Measurements from ENCODE around the gene ADAM8. TPM values are rescaled to one million over a fixed set of nuclear protein-coding genes. Genes with fewer than 3 reads are reported as not detected.

The ADAM8 gene
- total RNA-seq, 2 donors from 2014 or later = 3.7 to 5.5 TPM

GRCh38 chr10:133231946-133232574, 44.6 kb downstream of the ADAM8 start:
- no peak overlapping the region for H3K27ac Mint-ChIP-seq

DNA sequence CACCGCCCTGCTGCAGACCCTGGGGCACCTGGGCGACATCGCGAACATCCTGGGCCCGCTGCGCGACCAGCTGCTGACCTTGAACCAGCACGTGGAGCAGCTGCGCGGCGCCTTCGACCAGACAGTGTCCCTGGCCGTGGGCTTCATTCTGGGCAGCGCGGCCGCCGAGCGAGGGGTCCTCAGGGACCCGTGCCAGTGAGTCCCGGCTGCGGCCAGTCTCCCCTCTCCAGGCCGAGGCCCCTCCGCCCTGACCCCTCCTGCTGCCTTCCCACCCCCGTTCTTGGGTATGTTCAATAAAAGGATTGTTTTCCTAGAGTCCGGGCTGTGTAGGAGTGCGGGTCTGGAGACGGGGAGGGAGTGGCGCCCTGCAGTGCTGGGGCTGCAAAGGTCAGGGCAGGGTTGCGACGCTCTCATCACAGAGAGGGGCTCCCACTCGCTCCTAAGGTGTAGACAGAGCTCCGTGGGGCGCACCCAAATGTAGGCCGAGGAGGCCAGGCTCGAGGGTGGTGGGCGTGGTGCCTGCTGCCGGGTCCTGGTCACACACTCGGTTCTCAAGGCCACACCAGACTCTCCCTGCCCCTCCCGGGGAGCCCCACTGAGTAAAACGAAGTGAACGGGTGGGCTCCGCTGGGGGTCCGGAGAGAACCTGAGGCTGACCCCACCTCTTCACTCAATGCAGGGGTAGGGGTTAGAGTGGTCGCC, 45.3 kb downstream of the ADAM8 start:
- Mint-ChIP-seq H3K9me3 (peaks cover 5% of the 10 kb centered on the region), H3K36me3 (ENCODE audit: low read depth) (peaks cover 2% of the 10 kb centered on the region), H3K27me3 (ENCODE audit: insufficient read depth) (peaks cover 91% of the 10 kb centered on the region), H3K27ac (no peak overlapping the region), H3K4me3 (peak overlapping the region; percentile 42), H3K4me1 (peaks cover 2% of the 10 kb centered on the region)
- Histone ChIP-seq H3K9ac (ENCODE audit: extremely low read depth, low read length, poor library complexity, severe bottlenecking) (no peak overlapping the region), H3K27me3 (ENCODE audit: control insufficient read depth, insufficient read depth, low read length, poor library complexity, severe bottlenecking) (peaks cover 96% of the 10 kb centered on the region), H3K36me3 (ENCODE audit: control insufficient read depth, insufficient read depth, low read length) (no peaks in the 10 kb centered on the region), H3K4me3 (ENCODE audit: low read length) (no peak overlapping the region), H3K4me1 (ENCODE audit: control insufficient read depth, insufficient read depth, low read length) (no peaks in the 10 kb centered on the region), H3K27ac (ENCODE audit: low read depth, low read length) (no peak overlapping the region), H3K9me3 (ENCODE audit: control insufficient read depth, low read length) (no peaks in the 10 kb centered on the region)
- peak; percentile 74 for DNase-seq
- TF ChIP-seq, protein P1, sequence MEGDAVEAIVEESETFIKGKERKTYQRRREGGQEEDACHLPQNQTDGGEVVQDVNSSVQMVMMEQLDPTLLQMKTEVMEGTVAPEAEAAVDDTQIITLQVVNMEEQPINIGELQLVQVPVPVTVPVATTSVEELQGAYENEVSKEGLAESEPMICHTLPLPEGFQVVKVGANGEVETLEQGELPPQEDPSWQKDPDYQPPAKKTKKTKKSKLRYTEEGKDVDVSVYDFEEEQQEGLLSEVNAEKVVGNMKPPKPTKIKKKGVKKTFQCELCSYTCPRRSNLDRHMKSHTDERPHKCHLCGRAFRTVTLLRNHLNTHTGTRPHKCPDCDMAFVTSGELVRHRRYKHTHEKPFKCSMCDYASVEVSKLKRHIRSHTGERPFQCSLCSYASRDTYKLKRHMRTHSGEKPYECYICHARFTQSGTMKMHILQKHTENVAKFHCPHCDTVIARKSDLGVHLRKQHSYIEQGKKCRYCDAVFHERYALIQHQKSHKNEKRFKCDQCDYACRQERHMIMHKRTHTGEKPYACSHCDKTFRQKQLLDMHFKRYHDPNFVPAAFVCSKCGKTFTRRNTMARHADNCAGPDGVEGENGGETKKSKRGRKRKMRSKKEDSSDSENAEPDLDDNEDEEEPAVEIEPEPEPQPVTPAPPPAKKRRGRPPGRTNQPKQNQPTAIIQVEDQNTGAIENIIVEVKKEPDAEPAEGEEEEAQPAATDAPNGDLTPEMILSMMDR (conservative IDR thresholded peaks at IDR 0.05) = no peak
- WGBS, 2 experiments (ENCODE audit: insufficient coverage in 1 of 2, insufficient read length in 1 of 2) = 24 to 26% methylated on average over 32 to 44 of the region's 44 CpGs

More at GRCh38 chr10:133231946-133232574, 44.6 kb downstream of the ADAM8 start:
- peaks cover 2% of the 10 kb centered on the region for H3K36me3 Mint-ChIP-seq (ENCODE audit: low read depth)
- no peaks in the 10 kb centered on the region for H3K9me3 ChIP-seq (ENCODE audit: control insufficient read depth, low read length)
- no peak overlapping the region for H3K4me3 Mint-ChIP-seq
- H3K27me3 Mint-ChIP-seq (ENCODE audit: insufficient read depth) = peaks cover 84% of the 10 kb centered on the region
- 38 to 50% methylated on average over 10 to 11 of the region's 11 CpGs for whole genome bisulfite sequencing, 2 experiments (ENCODE audit: insufficient coverage in 1 of 2, insufficient read length in 1 of 2)
- TF ChIP-seq, protein P1 (conservative IDR thresholded peaks at IDR 0.05) = no peak
- no peaks in the 10 kb centered on the region for H3K36me3 ChIP-seq (ENCODE audit: control insufficient read depth, insufficient read depth, low read length)
- peaks cover 5% of the 10 kb centered on the region for H3K9me3 Mint-ChIP-seq
- H3K4me1 ChIP-seq (ENCODE audit: control insufficient read depth, insufficient read depth, low read length) = no peaks in the 10 kb centered on the region
- H3K4me1 Mint-ChIP-seq = peaks cover 2% of the 10 kb centered on the region
- H3K9ac ChIP-seq (ENCODE audit: extremely low read depth, low read length, poor library complexity, severe bottlenecking) = no peak overlapping the region
- H3K27ac ChIP-seq (ENCODE audit: low read depth, low read length) = no peak overlapping the region
- H3K4me3 ChIP-seq (ENCODE audit: low read length) = no peak overlapping the region
- H3K27me3 ChIP-seq (ENCODE audit: control insufficient read depth, insufficient read depth, low read length, poor library complexity, severe bottlenecking) = peaks cover 96% of the 10 kb centered on the region
- DNase-seq = peak; percentile 77

DNA sequence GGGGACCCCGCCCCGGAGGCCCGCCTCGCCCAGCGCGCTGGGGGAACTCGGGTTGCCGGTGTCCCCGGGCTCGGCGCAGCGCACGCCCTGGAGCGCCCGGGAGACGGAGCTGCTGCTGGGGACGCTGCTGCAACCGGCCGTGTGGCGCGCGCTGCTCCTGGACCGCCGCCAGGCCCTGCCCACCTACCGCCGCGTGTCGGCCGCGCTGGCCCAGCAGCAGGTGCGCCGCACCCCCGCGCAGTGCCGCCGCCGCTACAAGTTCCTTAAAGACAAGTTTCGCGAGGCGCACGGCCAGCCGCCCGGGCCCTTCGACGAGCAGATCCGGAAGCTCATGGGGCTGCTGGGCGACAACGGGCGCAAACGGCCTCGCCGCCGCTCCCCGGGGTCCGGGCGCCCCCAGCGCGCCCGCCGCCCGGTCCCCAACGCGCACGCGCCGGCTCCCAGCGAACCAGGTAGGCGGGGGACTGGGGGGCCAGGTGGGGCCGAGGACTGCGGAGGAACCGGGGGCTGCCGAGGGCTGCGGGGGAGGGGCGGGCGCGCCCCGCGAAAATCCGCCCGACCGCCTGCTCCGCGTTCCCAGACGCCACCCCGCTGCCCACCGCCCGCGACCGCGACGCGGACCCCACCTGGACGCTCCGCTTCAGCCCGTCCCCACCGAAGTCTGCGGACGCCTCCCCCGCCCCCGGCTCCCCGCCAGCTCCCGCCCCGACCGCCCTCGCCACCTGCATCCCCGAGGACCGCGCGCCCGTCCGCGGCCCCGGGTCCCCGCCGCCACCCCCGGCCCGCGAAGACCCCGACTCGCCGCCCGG, 46.1 kb downstream of the ADAM8 start:
- peaks cover 2% of the 10 kb centered on the region for H3K4me1 Mint-ChIP-seq
- peaks cover 90% of the 10 kb centered on the region for H3K27me3 Mint-ChIP-seq (ENCODE audit: insufficient read depth)
- 2 to 3% methylated on average over 48 to 122 of the region's 122 CpGs for WGBS, 2 experiments (ENCODE audit: insufficient coverage in 1 of 2, insufficient read length in 1 of 2)
- TF ChIP-seq, protein P1 (conservative IDR thresholded peaks at IDR 0.05) = no peak
- Histone ChIP-seq H3K4me3 (ENCODE audit: low read length) (no peak overlapping the region), H3K9ac (ENCODE audit: extremely low read depth, low read length, poor library complexity, severe bottlenecking) (no peak overlapping the region), H3K36me3 (ENCODE audit: control insufficient read depth, insufficient read depth, low read length) (no peaks in the 10 kb centered on the region), H3K27me3 (ENCODE audit: control insufficient read depth, insufficient read depth, low read length, poor library complexity, severe bottlenecking) (peaks cover 88% of the 10 kb centered on the region), H3K9me3 (ENCODE audit: control insufficient read depth, low read length) (no peaks in the 10 kb centered on the region), H3K4me1 (ENCODE audit: control insufficient read depth, insufficient read depth, low read length) (no peaks in the 10 kb centered on the region), H3K27ac (ENCODE audit: low read depth, low read length) (no peak overlapping the region)
- H3K27ac Mint-ChIP-seq = no peak overlapping the region
- DNase-seq = peak; percentile 82
- H3K4me3 Mint-ChIP-seq = no peak overlapping the region
- H3K9me3 Mint-ChIP-seq = peaks cover 5% of the 10 kb centered on the region
- H3K36me3 Mint-ChIP-seq (ENCODE audit: low read depth) = peaks cover 2% of the 10 kb centered on the region
